H1 (cell line): ENCODE data around the gene GKN2. TPM values are rescaled to one million over a fixed set of nuclear protein-coding genes. Genes with fewer than 3 reads are reported as not detected.

Experiments used
- KDM1A ChIP-seq: fragments of 200-600, 300-600 bp; sonication (generic); IDR thresholded peaks from 2 replicates; pipeline ENCODE4 v1.7.1; 2016; ENCODE audit warnings: mild to moderate bottlenecking, low read length, borderline replicate concordance
- SIN3A ChIP-seq, 2 experiments: IDR thresholded peaks in 1 of 2; conservative IDR thresholded peaks in 1 of 2; 2 replicates each; pipeline ENCODE4 v1.6.1; 2011 to 2012; ENCODE audit warnings: low read length in 2 of 2, improper control_type of control experiment in 1 of 2, low read depth in 1 of 2, mild to moderate bottlenecking in 1 of 2
- SP4 ChIP-seq: IDR thresholded peaks from 2 replicates; pipeline ENCODE4 v1.6.1; 2012; ENCODE audit warnings: low read length, inconsistent platforms
- TAF7 ChIP-seq: optimal IDR thresholded peaks from 2 replicates; pipeline ENCODE3; 2011; ENCODE audit warnings: low read depth, mild to moderate bottlenecking, inconsistent platforms, low read length, moderate library complexity, borderline replicate concordance
- polyA plus RNA-seq, 7 experiments: library from polyadenylated mRNA; depleted of rRNA in 3 of 7; stranded (reverse) in 5 of 7; unstranded in 2 of 7; fragments of >200 nt in 5 of 7; fragments of 200-250 nt in 2 of 7; gene quantifications; 1 replicate in 5 of 7; 2 replicates in 1 of 7; 4 replicates in 1 of 7; pipeline versions ENCODE4 v1.2.1 to v1.2.3, GENCODE V29; 2011 to 2013; ENCODE audit warnings: missing spikeins in 2 of 7, mixed read lengths in 2 of 7
- total RNA-seq: library from RNA; stranded (reverse); fragmentation: NEBNext Ultra II Directional; extraction: Animal tissue kit (Norgen Biotek cat#: 25700); gene quantifications from 2 replicates; pipeline ENCODE4 v1.2.1, GENCODE V29; 2021

GKN2 gene
- total and polyA plus RNA-seq, 2 of the 8 experiments (the other 6 are each of a cell fraction or from before 2014, with no cell fraction given), result not detected

- no peak for TF ChIP-seq KDM1A
- no peak for TF ChIP-seq TAF7
- no peak for TF ChIP-seq SIN3A (conservative IDR thresholded peaks at IDR 0.05 in 1 of 2, IDR thresholded peaks at IDR 0.05 in 1 of 2; ENCODE audit: low read depth in 1 of 2, low read length in 2 of 2)
- TF ChIP-seq SP4, result no peak
- TF ChIP-seq, all 59 proteins: peak for 0
Observed at GRCh38 chr2:68905116-68905515, 47.6 kb downstream of the GKN2 start (continued).
